Osteocyte (in vitro differentiated cells): ENCODE data around the gene LPCAT4. TPM values are rescaled to one million over a fixed set of nuclear protein-coding genes. Genes with fewer than 3 reads are reported as not detected.
A peak's percentile ranks its signal among the peaks of the same experiment; 100 is the strongest.
"Not testable (repeated sequence)": the region's sequence is repeated elsewhere in the genome, so short reads cannot be mapped to it uniquely, and the experiment has no call there.

ENCODE experiments used
- DNase-seq: peaks from one replicate; pipeline ENCODE4 v3.0.0; 2021; ENCODE audit warnings: mixed read lengths; ENCODE audit not compliant: unreplicated experiment; ENCODE audit errors: extremely low spot score
- H3K27ac Mint-ChIP-seq: one replicate; pipeline ENCODE4 v1.8.0; 2021; ENCODE audit warnings: mild to moderate bottlenecking, mixed read lengths; ENCODE audit not compliant: unreplicated experiment
- H3K27me3 Mint-ChIP-seq: one replicate; pipeline ENCODE4 v1.8.0; 2021; ENCODE audit warnings: mixed read lengths; ENCODE audit not compliant: unreplicated experiment
- H3K36me3 Mint-ChIP-seq: one replicate; pipeline ENCODE4 v1.8.0; 2021; ENCODE audit warnings: mixed read lengths; ENCODE audit not compliant: unreplicated experiment
- H3K4me1 Mint-ChIP-seq: one replicate; pipeline ENCODE4 v1.8.0; 2021; ENCODE audit warnings: mixed read lengths; ENCODE audit not compliant: unreplicated experiment
- H3K4me3 Mint-ChIP-seq: one replicate; pipeline ENCODE4 v1.8.0; 2021; ENCODE audit warnings: mild to moderate bottlenecking, moderate library complexity, mixed read lengths; ENCODE audit not compliant: unreplicated experiment
- H3K9me3 Mint-ChIP-seq: one replicate; pipeline ENCODE4 v1.8.0; 2021; ENCODE audit warnings: mixed read lengths; ENCODE audit not compliant: unreplicated experiment
- CTCF ChIP-seq: fragments of 200-600 bp; sonication (generic); IDR thresholded peaks from 2 replicates; pipeline ENCODE4 v1.5.0; 2021; ENCODE audit warnings: antibody characterized with exemption, mild to moderate bottlenecking, moderate library complexity
- total RNA-seq: library from RNA; stranded (reverse); gene quantifications from 2 replicates; pipeline ENCODE4 v1.2.1, GENCODE V29; 2021

LPCAT4 gene
- total RNA-seq, 1 donor from 2014 or later: 49.0 TPM

GRCh38 chr15:34349769-34350168, 17.2 kb downstream of the LPCAT4 start:
- Mint-ChIP-seq H3K4me3 (no peak overlapping the region), H3K36me3 (no peaks in the 10 kb centered on the region), H3K9me3 (no peaks in the 10 kb centered on the region), H3K27ac (no peak overlapping the region), H3K27me3 (no peaks in the 10 kb centered on the region), H3K4me1 (no peaks in the 10 kb centered on the region)
- TF ChIP-seq CTCF: no peak
- peak; percentile 57 for DNase-seq

- H3K27ac Mint-ChIP-seq: no peak overlapping the region
- H3K4me1 Mint-ChIP-seq: no peaks in the 10 kb centered on the region
- no peak for TF ChIP-seq CTCF
- H3K4me3 Mint-ChIP-seq: no peak overlapping the region
- H3K36me3 Mint-ChIP-seq: no peaks in the 10 kb centered on the region
- H3K27me3 Mint-ChIP-seq: no peaks in the 10 kb centered on the region
- H3K9me3 Mint-ChIP-seq: no peaks in the 10 kb centered on the region
- DNase-seq: peak; percentile 74
Measured at GRCh38 chr15:34348735-34349300, 18.2 kb downstream of the LPCAT4 start.

GRCh38 chr15:34347951-34348638, 18.9 kb downstream of the LPCAT4 start:
- H3K4me3 Mint-ChIP-seq: no peak overlapping the region
- no peaks in the 10 kb centered on the region for H3K4me1 Mint-ChIP-seq
- no peak overlapping the region for H3K27ac Mint-ChIP-seq
- H3K27me3 Mint-ChIP-seq: no peaks in the 10 kb centered on the region
- TF ChIP-seq CTCF: no peak
- H3K9me3 Mint-ChIP-seq: no peaks in the 10 kb centered on the region
- no peaks in the 10 kb centered on the region for H3K36me3 Mint-ChIP-seq
- peak; percentile 66 for DNase-seq

GRCh38 chr15:34342737-34343575, 24.0 kb downstream of the LPCAT4 start, which contains the start of the genes NOP10 and NUTM1:
Gene NOP10 (minus strand): TSS chr15:34343136. CDS start chr15:34343073, 63 bp downstream.
Gene NUTM1 (plus strand): TSS chr15:34343315. CDS start chr15:34343697, 382 bp downstream.
- Mint-ChIP-seq H3K9me3 (no peaks in the 10 kb centered on the region), H3K4me1 (peaks cover 34% of the 10 kb centered on the region), H3K4me3 (no peak within 1 kb of the TSS), H3K27ac (no peak within 1 kb of the TSS), H3K36me3 (peaks cover 15% of the 10 kb centered on the region), H3K27me3 (no peaks in the 10 kb centered on the region)
- TF ChIP-seq CTCF: peak; percentile 95
- DNase-seq: peak; percentile 96

GRCh38 chr15:34342213-34342736, 24.7 kb downstream of the LPCAT4 start:
- H3K36me3 Mint-ChIP-seq: peaks cover 15% of the 10 kb centered on the region
- peak; percentile 74 for DNase-seq
- H3K9me3 Mint-ChIP-seq, H3K27ac Mint-ChIP-seq, H3K27me3 Mint-ChIP-seq, H3K4me3 Mint-ChIP-seq: not testable (repeated sequence)
- peaks cover 35% of the 10 kb centered on the region for H3K4me1 Mint-ChIP-seq
